ENCODE results near the gene PSMB7.
A peak's percentile ranks its signal among the peaks of the same experiment; 100 is the strongest.

PSMB7 gene

DNA sequence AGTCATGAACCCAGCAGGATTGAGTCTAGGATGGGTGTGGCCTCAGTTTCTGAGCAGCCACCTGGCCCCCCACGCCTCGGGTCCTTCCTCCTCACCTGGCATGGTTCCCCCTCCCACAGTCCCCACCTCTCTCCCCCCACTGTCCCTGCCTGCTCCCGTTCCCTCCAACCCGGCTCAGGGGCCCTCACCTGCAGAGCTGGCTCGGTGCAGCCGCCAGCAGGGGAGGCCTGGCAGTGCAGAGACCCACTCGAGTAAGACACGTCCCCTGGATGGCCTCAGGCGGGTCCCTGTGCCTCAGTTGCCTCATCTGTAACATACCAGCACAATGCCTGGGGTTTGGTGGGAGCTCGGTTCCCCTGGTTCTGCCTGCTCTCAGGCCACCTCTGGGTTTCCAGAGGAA, 91.3 kb downstream of the PSMB7 start:
- TF ChIP-seq, protein P1, sequence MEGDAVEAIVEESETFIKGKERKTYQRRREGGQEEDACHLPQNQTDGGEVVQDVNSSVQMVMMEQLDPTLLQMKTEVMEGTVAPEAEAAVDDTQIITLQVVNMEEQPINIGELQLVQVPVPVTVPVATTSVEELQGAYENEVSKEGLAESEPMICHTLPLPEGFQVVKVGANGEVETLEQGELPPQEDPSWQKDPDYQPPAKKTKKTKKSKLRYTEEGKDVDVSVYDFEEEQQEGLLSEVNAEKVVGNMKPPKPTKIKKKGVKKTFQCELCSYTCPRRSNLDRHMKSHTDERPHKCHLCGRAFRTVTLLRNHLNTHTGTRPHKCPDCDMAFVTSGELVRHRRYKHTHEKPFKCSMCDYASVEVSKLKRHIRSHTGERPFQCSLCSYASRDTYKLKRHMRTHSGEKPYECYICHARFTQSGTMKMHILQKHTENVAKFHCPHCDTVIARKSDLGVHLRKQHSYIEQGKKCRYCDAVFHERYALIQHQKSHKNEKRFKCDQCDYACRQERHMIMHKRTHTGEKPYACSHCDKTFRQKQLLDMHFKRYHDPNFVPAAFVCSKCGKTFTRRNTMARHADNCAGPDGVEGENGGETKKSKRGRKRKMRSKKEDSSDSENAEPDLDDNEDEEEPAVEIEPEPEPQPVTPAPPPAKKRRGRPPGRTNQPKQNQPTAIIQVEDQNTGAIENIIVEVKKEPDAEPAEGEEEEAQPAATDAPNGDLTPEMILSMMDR (conservative IDR thresholded peaks at IDR 0.05; ENCODE audit: control insufficient read depth, insufficient read depth, low read depth, low read length) = no peak
- no peak for DNase-seq (ENCODE audit: low read depth)
- no peak overlapping the region for H3K4me3 ChIP-seq (ENCODE audit: control insufficient read depth, low read depth, low read length)

DNA sequence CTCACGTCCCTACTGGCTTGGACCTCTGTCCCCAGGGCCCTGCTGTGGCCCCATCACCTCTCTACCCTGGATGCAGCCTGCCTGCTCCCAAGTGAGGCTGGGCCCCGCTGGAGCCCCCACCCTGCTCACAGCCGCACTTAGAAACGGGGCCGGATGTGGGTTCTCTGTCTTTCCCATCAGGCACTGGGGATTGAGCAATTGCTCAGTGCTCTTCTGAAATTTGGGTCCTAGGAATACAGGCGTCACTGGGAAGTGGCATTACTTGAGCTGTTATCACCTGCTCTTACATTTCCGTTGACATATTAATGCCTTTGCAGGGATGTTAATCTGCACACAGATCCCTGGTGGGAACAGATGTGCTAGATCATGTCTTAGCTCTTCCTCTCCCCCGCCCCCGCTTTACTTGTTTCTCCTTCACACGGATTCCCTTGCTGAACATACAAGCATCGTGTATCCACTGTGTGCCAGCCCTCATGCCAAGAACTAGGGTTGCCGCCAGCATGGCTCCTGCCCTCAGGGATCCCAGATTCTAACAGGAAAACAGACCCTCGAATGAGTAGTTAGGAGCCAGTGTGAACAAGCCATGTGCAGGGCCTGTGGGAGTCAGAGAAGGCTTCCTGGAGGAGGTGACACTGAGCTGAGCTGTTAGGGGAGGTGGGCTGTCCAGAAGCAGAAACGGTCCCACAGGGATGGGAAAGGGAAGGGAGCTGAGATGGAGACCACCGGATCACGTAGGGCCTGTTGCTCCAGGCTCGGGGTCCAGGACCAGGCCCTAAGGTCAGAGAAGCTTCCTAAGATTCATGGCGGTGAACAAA, 92.4 kb downstream of the PSMB7 start:
- TF ChIP-seq, protein P1 (conservative IDR thresholded peaks at IDR 0.05; ENCODE audit: control insufficient read depth, insufficient read depth, low read depth, low read length) = no peak
- peak; percentile 16 for DNase-seq (ENCODE audit: low read depth)
- no peak overlapping the region for H3K4me3 ChIP-seq (ENCODE audit: control insufficient read depth, low read depth, low read length)

GRCh38 chr9:124321935-124322334, 93.3 kb downstream of the PSMB7 start:
- no peak overlapping the region for H3K4me3 ChIP-seq (ENCODE audit: control insufficient read depth, low read depth, low read length)
- no peak for DNase-seq (ENCODE audit: low read depth)
- TF ChIP-seq, protein P1 (conservative IDR thresholded peaks at IDR 0.05; ENCODE audit: control insufficient read depth, insufficient read depth, low read depth, low read length) = no peak

GRCh38 chr9:124321416-124321815, 93.8 kb downstream of the PSMB7 start:
- no peak for DNase-seq (ENCODE audit: low read depth)
- no peak overlapping the region for H3K4me3 ChIP-seq (ENCODE audit: control insufficient read depth, low read depth, low read length)
- TF ChIP-seq, protein P1 (conservative IDR thresholded peaks at IDR 0.05; ENCODE audit: control insufficient read depth, insufficient read depth, low read depth, low read length) = no peak

GRCh38 chr9:124320062-124320973, 94.9 kb downstream of the PSMB7 start:
- TF ChIP-seq, protein P1 (conservative IDR thresholded peaks at IDR 0.05; ENCODE audit: control insufficient read depth, insufficient read depth, low read depth, low read length) = peak; percentile 94
- peak; percentile 66 for DNase-seq (ENCODE audit: low read depth)
- no peak overlapping the region for H3K4me3 ChIP-seq (ENCODE audit: control insufficient read depth, low read depth, low read length)

DNA sequence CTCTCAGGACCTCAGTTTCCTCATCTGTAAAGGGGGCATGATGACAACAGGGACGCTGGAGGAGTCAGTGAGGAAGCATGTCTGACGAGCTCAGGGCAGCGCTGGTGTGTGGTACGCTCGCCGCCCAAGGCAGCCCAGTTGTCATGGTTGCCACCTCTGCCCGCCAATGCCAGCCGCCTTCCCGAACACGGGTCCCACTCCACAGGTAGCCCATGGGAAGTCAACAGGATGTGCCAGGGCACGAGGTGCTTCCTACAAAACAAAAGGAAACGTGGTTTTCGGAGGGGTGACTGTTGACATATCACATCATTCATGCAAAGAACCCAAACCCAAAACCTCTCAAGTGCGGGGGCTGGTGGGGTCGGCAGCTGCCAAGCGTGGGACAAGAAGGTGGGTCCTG, 99.4 kb downstream of the PSMB7 start:
- no peak overlapping the region for H3K4me3 ChIP-seq (ENCODE audit: control insufficient read depth, low read depth, low read length)
- TF ChIP-seq, protein P1 (conservative IDR thresholded peaks at IDR 0.05; ENCODE audit: control insufficient read depth, insufficient read depth, low read depth, low read length) = no peak
- DNase-seq (ENCODE audit: low read depth) = no peak
